Right lobe of liver (tissue), 4 donors: ENCODE results near the gene RPS3A.

Experiments
- POLR2A ChIP-seq: fragments of 450-650 bp; IDR thresholded peaks from one replicate; pipeline ENCODE4 v1.6.1; 2017; ENCODE audit warnings: antibody characterized with exemption, mild to moderate bottlenecking
- TF ChIP-seq, protein P1 (sequence below), 4 donors: fragments of 200-600 bp in 3 of 4; fragments of 450-650 bp in 1 of 4; IDR thresholded peaks; one replicate each; pipeline versions ENCODE4 v1.5.1 to v1.8.0; 2016 to 2022; ENCODE audit warnings: antibody characterized with exemption in 4 of 4, mild to moderate bottlenecking in 2 of 4
- donor health status: DM: no; HTN: no; CAD: no.
- donor health status: DM: no; HTN: no; CAD: no.
- donor health status: DM: no; HTN: yes; CAD: no.

DNA sequence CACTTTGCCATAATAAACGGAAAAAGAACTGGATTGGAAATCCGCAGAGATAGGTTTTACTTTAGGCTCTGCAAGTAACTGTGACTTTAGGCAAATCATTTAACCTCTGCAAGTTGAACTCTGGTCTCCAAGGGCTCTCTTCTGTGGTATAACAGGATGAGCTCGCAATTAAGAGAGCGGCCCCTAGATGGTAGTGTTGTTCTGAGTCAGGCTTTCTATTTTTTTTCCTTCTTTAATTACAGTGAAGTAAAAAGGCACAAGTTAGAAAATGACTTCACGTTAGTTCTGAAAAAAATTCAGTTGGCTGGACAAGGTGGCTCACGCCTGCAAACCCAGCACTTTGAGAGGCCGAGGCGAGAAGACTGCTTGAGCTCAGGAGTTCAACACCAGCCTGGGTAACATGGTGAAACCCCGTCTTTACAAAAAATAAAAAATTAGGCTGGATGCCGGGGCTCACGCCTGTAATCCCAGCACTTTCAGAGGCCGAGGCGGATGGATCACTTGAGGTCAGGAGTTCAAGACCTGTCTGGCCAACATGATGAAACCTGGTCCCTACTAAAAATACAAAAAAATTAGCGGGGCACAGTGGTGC is 18.0 kb downstream of the RPS3A start:
- no peak for TF ChIP-seq POLR2A
- TF ChIP-seq, protein P1, sequence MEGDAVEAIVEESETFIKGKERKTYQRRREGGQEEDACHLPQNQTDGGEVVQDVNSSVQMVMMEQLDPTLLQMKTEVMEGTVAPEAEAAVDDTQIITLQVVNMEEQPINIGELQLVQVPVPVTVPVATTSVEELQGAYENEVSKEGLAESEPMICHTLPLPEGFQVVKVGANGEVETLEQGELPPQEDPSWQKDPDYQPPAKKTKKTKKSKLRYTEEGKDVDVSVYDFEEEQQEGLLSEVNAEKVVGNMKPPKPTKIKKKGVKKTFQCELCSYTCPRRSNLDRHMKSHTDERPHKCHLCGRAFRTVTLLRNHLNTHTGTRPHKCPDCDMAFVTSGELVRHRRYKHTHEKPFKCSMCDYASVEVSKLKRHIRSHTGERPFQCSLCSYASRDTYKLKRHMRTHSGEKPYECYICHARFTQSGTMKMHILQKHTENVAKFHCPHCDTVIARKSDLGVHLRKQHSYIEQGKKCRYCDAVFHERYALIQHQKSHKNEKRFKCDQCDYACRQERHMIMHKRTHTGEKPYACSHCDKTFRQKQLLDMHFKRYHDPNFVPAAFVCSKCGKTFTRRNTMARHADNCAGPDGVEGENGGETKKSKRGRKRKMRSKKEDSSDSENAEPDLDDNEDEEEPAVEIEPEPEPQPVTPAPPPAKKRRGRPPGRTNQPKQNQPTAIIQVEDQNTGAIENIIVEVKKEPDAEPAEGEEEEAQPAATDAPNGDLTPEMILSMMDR (IDR thresholded peaks at IDR 0.05), result peak; percentile 72 to 88 (median 84)
